Natural killer cell treated with Interleukin-12 subunit alpha and Interleukin-12 subunit beta and Interleukin-15 and Interleukin-18, amount 100 ng/mL, for 72 hours (primary cell): ENCODE measurements around the gene PPP4R3A. TPM values are rescaled to one million over a fixed set of nuclear protein-coding genes. Genes with fewer than 3 reads are reported as not detected.

Experiments
- total RNA-seq, 2 donors: library from RNA; stranded (reverse); gene quantifications; one replicate each; pipeline ENCODE4 v1.2.3, GENCODE V29; 2022

Gene PPP4R3A
- total RNA-seq, 2 donors from 2014 or later: 136 to 138 TPM

Other genes starting within 250 kb of the PPP4R3A start
- 100 to 1,000 TPM; 103 to 175 TPM for gene CCDC88C, start 92.5 kb downstream of the PPP4R3A start, total RNA-seq
- gene CATSPERB, start 221.8 kb upstream of the PPP4R3A start, total RNA-seq: under 1 TPM in 1 of 2 donors, not detected in 1; 0.70 TPM